ENCODE results near the gene ZCCHC7. TPM values are rescaled to one million over a fixed set of nuclear protein-coding genes. Genes with fewer than 3 reads are reported as not detected.

The ZCCHC7 gene
- total and polyA plus RNA-seq, 2 of the 8 experiments (the other 6 are each of a cell fraction or from before 2014, with no cell fraction given), result 12.2 to 27.5 TPM

- WGBS, 2 experiments (ENCODE audit: extremely low coverage in 1 of 2, insufficient coverage in 1 of 2, insufficient read length in 1 of 2, insufficient replicate concordance in 2 of 2, low coverage in 1 of 2, low lambda C conversion rate in 2 of 2, missing lambda C conversion rate in 1 of 2), result 91% methylated on average over 3 of the region's 3 CpGs; no CpG with 5 or more reads in 1 of the 2 experiments
- FAIRE-seq, result no peak
Measured at GRCh38 chr9:37372839-37373238, 252.5 kb downstream of the ZCCHC7 start.

More at GRCh38 chr9:37372839-37373238, 252.5 kb downstream of the ZCCHC7 start:
- TF ChIP-seq HDAC6 (IDR thresholded peaks at IDR 0.05; ENCODE audit: low read depth, low read length) (no peak), SP1 (IDR thresholded peaks at IDR 0.05; ENCODE audit: low read depth, low read length) (no peak), HDAC2 (IDR thresholded peaks at IDR 0.05; ENCODE audit: borderline replicate concordance in 1 of 2, low read depth in 2 of 2, low read length in 2 of 2) (no peak), CTBP2 (IDR thresholded peaks at IDR 0.05; ENCODE audit: borderline replicate concordance, insufficient read depth, insufficient read length, low read length) (no peak), CBX8 (IDR thresholded peaks at IDR 0.05; ENCODE audit: borderline replicate concordance, low read depth, low read length) (no peak), SP2 (IDR thresholded peaks at IDR 0.05; ENCODE audit: low read length) (no peak), POLR2A (IDR thresholded peaks at IDR 0.05; ENCODE audit: control extremely low read depth in 1 of 2, low read depth in 2 of 2, low read length in 2 of 2) (no peak)
- TF ChIP-seq, protein P1, sequence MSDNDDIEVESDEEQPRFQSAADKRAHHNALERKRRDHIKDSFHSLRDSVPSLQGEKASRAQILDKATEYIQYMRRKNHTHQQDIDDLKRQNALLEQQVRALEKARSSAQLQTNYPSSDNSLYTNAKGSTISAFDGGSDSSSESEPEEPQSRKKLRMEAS (IDR thresholded peaks at IDR 0.05), result no peak
- no peaks in the 10 kb centered on the region for H3K27me3 ChIP-seq (replicated peaks in 1 of 4; ENCODE audit: control insufficient read depth in 3 of 4, extremely low read depth in 1 of 4, insufficient read depth in 3 of 4, low read length in 3 of 4)
- H2BK120ac ChIP-seq (replicated peaks; ENCODE audit: low read depth, low read length), result no peak overlapping the region
- H3K4me1 ChIP-seq (replicated peaks in 1 of 4; ENCODE audit: control insufficient read depth in 3 of 4, insufficient read depth in 4 of 4, low read length in 3 of 4), result 0 out of 7 replicates have a peak, but pooled peaks cover 0 to 2% (median 0%) of the 10 kb centered on the region in 4 experiments
- H3K56ac ChIP-seq (replicated peaks; ENCODE audit: insufficient read length, low read depth, low read length), result no peak overlapping the region
- no peaks in the 10 kb centered on the region for H4K20me1 ChIP-seq (replicated peaks in 1 of 2; ENCODE audit: control insufficient read depth in 1 of 2, insufficient read depth in 2 of 2, low read length in 2 of 2)
- H4K5ac ChIP-seq (ENCODE audit: insufficient read length, low read depth, low read length), result no peak overlapping the region
- no peak overlapping the region for H3K27ac ChIP-seq (ENCODE audit: low read depth, low read length)
- no peak overlapping the region for H2AK5ac ChIP-seq (ENCODE audit: low read depth, low read length)
- no peaks in the 10 kb centered on the region for H3K9me3 ChIP-seq (ENCODE audit: insufficient read depth in 2 of 2, low read depth in 1 of 2, low read length in 1 of 2)
- POLR2A ChIA-PET (ENCODE audit: partially characterized antibody), result no interaction called here
- no peaks in the 10 kb centered on the region for H3K79me2 ChIP-seq (ENCODE audit: control insufficient read depth in 1 of 2, insufficient read depth in 2 of 2, low read length in 2 of 2)
- H2BK5ac ChIP-seq (ENCODE audit: low read depth, low read length), result no peak overlapping the region
- no peak overlapping the region for H4K8ac ChIP-seq (ENCODE audit: extremely low read depth, insufficient read depth, low read length)
- H3K4me3 ChIP-seq (ENCODE audit: extremely low read depth in 1 of 4, insufficient read depth in 2 of 4, low read depth in 3 of 4, low read length in 4 of 4), result no peak overlapping the region
- no peak overlapping the region for H3K9ac ChIP-seq (replicated peaks in 1 of 4; ENCODE audit: extremely low read depth in 1 of 4, low read depth in 3 of 4, low read length in 3 of 4)
- no peak for DNase-seq (ENCODE audit: low read depth in 1 of 2, low spot score in 2 of 2)
- no peak overlapping the region for H3K23ac ChIP-seq (ENCODE audit: insufficient read length)
- H3K23me2 ChIP-seq (ENCODE audit: low read depth, low read length), result no peaks in the 10 kb centered on the region; the same call in 1 of the 2 replicates
- H3K18ac ChIP-seq (ENCODE audit: extremely low read depth, low read length), result no peak overlapping the region
- no peak overlapping the region for H3K14ac ChIP-seq (ENCODE audit: insufficient read length)
- H4K91ac ChIP-seq (replicated peaks; ENCODE audit: insufficient read length, low read length), result no peak overlapping the region
- H3K79me1 ChIP-seq (ENCODE audit: low read depth, low read length), result no peaks in the 10 kb centered on the region
- CTCF ChIA-PET (ENCODE audit: partially characterized antibody), result interaction anchor here (0.9 to 2.6 kb wide), 5 partner anchors 8 to 512 kb away, joined by 4 to 11 read pairs (median 5); no protein-coding TSS in a partner anchor
- H3K4ac ChIP-seq (replicated peaks; ENCODE audit: insufficient read length, low read depth, low read length), result no peak overlapping the region
- H2BK15ac ChIP-seq (ENCODE audit: low read length), result no peak overlapping the region
- no peak overlapping the region for H2AFZ ChIP-seq (ENCODE audit: low read length)
- no peak overlapping the region for H2BK12ac ChIP-seq (ENCODE audit: low read depth, low read length)
- H3K36me3 ChIP-seq (ENCODE audit: control insufficient read depth in 2 of 4, insufficient read depth in 4 of 4, low read length in 3 of 4), result no peaks in the 10 kb centered on the region
- no peak overlapping the region for H3K4me2 ChIP-seq (ENCODE audit: insufficient read depth in 1 of 2, low read depth in 2 of 2, low read length in 2 of 2)
- no peak overlapping the region for H2BK20ac ChIP-seq (ENCODE audit: low read length)
